Bone marrow (tissue), 2 donors: ENCODE measurements around the gene MALL.
"Not testable (repeated sequence)": the region's sequence is repeated elsewhere in the genome, so short reads cannot be mapped to it uniquely, and the experiment has no call there.

ENCODE experiments used
- DNase-seq, 2 donors: peaks; one replicate each; lab custom pipeline; 2025; lab: John Stamatoyannopoulos, UW

Gene MALL

DNA sequence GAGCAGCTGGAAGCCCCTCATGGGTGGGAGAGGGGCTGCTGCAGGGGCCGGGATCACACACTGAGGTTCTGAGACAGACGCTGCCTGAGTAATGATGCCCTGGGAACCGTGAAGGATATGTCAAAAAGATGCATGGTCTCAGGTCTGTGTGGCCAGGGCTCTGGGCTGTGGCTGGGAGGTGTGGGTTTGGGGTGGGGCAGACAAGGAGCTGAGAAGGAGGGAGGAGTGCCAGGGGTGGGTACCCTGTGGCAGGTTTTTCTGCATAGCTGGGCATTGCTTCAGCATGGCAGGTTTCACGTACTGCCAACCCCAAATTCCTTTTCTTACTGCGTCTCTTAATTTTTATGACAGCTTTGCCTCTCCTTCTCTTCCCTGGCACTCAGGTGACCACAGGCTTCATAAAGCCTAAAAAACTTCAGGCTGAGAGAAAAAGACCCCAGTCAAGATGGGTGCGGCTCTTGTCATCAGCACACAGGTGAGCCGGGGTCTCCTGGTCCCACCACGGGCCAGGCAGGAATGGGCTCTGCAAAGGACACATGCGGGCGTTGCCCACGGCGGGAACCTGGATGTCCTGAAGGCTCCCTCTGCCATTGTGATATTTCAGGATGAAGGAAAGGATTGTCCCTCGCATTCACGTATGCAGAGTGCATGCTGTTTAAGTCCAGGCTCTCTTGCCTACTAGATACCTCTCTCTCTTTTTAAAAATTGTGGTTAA lies 18.0 kb downstream of the MALL start:
- DNase-seq: no peak

DNA sequence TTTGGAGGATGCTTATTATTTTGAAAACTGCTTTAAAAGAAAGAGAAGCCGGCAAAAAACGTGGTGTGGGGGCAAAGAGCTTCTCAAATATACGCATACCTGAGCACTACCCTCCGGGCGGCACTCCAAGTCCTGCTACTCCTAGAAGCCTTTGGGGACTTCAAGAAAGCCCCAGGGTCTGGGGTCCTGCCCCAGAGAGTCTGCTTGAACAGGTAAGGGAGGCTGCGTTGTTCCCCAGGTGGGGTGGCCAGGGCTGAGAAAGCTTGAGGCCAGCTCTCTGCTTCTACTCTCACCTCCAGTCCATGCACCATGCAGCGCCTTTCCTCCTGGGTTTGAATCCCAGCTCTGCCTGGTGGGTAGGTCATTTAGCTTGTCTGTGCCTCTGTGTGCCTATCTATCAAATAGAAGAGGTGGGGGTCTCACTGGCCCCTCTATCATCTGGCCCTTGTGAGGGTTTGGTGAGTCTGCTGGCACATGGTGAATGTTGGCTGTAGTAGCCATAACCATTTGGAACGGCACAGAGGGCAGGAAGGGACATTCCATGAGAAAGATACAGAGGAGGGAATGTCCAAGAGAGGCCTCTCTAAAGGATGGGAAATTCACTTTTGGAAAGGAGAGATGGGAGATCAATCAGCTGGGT lies 19.5 kb downstream of the MALL start:
- DNase-seq: no peak

DNA sequence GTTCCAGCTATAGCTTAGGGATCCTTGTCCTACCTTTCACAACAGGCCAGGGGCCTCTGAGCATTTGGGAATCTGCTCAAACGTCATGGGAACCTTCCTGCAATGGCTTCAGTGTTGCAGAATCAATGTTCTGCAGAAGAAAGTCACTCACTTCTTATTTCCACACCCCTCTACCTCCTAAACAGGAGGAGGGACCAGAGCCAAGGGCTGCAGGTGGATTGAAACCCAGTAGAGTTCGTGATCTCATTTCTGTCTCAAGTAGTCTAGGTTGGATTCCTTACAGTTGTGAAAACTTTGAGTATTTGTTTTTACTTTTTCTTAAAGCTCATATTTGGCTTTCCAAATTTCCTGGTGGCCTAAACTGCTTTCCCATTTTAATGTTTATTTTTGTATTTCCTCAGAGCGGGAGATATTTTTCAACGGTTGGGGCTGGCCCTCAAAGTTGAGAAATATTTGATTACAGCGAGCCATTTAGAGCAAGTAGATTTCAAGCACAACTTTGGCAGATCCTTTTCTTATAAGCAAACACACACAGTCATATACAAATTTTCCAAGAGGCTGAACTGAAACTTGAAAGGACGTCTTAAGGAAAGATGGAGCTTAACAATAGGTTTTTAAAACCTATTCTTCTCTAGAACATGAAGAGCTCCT lies 20.6 kb downstream of the MALL start:
- DNase-seq: not testable (repeated sequence)

DNA sequence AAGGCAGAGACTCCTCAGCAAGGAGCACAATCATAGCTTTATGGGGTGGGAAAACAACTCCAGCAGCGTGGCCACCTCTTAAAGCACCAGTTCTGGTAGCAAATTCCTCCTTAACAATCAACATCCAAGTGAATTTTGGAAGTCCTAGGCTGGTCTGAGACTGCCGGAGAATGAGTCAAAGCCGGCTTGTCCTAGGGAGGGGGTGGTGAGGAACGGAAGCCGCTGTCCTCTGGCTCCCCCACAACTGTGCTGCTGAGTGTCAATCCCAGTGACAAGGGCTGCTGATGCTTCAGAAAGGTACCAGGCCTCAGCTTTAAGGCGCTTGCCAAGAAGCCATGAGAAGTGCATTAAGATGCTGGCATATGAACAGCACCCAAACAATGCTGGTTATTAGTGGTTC lies 21.7 kb downstream of the MALL start:
- DNase-seq: not testable (repeated sequence)

DNA sequence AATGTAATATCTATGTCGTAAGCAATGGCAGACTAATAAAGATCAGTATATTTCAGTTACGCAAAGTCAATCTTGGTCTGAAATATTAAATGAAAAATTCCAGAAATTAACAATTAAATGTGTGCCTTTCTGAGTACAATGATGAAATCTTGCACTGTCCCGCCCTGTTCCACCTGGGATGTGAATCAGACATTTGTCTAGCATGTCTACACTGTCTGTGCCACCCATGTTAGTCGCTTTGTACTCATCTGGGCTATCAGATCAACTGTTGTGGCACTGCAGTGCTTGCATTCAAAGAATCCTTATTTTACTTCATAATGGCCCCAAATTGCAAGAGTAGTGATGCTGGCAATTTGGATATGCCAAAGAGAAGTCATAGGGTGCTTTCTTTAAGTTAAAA lies 25.5 kb downstream of the MALL start:
- not testable (repeated sequence) for DNase-seq

DNA sequence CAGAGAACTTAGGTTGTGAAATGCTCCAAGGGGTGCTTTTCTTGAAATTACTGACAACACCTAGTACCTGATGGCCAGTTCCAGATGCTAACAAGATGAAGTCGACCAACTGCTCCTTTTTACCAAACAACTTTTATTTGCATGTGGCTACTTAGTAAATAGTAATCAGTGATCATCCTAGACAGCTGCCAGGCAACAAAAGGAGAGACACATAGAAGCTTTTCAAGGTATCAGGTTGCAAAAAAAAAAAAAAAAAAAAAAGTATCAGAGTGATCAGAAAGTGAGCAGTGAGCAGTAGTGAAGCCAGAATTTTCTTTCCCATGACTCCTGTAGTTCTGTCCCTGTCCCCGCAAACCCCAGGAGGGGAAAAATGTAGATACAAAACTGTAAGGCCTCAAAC lies 31.9 kb downstream of the MALL start:
- not testable (repeated sequence) for DNase-seq

DNA sequence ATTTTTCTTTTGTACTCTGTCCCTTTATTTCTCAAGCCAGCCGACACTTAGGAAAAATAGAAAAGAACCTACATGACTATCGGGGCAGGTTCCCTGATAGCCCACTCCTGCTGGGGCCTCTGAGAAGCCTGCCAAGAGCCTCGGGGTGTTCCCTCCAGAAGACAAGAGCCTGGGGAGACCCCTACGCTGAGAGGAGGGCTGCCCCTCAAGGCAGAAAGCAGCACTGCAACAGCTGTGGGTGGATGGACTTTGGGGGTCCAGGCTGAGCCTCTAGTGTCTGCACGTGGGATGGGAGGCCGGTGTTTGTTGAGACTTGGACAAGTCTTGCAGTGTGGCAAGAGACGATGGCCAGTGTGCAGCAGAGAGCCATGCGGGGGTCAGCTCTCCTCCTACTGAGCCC lies 32.5 kb downstream of the MALL start:
- DNase-seq: not testable (repeated sequence)

DNA sequence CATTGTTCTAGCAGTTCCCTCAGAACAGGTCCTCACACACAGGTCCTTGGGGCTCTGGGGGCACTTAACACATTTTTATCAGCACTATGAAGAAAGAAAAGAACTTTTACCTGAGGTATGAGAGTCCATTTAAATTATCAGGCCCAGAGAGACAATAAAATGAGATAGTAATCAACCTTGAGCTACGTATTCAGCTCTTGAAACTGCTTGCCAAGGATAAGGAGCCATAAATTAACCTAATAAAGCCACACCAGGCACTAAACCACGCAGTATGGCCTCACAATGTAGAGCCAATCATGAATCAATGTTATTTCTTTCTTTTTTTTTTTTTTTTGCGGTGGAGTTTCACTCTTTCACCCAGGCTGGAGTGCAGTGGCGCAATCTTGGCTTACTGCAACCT lies 37.5 kb downstream of the MALL start:
- DNase-seq: not testable (repeated sequence)

DNA sequence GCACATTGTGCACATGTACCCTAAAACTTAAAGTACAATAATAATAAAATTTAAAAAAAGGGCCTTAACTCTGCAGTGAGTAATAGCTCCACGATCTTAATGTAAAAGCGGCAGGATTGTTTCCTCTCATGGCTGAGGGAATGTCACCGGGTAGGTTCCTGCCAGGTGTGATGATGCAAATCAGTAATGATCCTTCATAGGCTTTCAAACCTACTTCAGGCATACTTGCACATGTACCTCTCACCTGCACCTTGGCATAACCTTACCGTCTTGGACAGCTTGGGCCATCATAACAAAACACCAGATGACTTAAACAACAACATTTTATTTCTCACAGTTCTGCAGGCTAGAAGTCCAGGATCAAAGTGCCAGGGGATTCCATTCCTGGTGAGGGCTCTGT lies 39.7 kb downstream of the MALL start:
- DNase-seq: not testable (repeated sequence)

DNA sequence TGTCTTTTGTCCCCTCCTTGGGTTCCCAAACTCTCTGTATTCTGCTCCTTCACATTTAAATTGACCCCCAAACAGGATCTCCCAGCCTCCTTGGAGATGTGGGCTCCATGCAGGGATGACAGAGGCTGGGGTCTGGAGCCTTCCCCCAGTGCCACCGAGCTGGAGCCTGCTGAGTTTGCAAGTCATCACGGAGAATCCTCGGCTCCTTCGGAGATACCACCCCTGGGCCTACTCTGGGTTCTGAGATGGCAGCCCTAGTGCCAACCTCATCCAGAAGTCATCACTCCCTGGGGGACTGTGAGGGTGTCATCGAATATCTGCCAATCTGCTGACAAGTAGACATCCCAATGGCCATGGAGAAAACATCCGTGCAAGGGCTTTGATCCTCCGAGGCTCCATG lies 45.8 kb downstream of the MALL start:
- DNase-seq: not testable (repeated sequence)

DNA sequence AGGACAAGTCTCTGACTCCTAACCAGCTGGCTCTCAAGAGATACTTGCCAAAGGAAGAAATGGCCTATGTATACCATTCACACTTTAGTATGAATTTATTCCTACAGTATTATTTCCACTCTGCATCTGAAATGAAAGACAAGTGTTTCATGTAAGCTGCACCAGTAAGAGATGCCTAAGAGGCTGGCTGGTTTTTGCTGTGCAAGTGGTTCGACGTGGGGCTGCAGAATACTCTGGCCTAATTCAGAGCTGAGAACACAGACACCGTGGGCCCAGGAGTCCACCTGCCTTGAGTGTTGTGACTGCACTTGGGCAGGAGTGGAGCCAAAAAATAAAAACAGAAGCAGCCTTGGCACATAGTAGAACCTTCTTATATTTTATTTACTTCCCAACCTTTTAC lies 47.5 kb downstream of the MALL start:
- not testable (repeated sequence) for DNase-seq

DNA sequence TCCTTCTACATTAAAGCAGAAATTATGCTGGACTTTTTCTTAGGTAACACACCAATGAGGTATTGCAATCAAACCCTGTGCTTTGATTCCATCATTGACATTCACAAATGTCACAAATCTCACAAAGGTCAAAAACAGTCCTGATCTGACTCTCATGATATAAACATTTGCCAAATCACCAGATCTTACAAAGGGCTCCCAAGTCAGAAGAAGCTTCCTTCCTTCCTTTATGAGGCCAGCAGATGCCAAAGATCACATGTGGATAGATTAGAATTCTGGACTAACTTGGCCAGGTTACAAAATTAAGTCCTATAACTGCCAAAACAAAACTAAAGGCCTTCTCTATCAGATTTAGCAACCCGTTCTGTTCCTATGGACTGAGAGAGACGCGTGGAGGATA lies 53.3 kb downstream of the MALL start:
- not testable (repeated sequence) for DNase-seq

DNA sequence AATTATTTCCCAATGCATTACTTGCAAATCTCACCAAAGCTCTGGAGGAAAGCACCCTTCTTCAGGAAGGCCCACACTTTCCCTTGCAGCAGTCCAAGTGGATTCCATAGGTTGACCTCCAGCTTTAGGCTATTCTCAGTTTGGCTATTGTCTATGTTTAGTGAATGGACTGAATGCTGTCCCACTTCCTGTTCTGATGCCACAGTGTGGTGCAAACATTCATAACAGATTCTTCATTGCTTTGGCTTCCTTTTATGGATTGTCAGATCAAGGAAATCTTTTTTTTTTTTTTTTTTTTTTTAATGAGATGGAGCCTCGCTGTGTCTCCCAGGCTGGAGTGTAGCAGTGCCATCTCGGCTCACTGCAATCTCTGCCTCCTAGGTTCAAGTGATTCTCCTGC lies 55.1 kb downstream of the MALL start:
- DNase-seq: not testable (repeated sequence)

DNA sequence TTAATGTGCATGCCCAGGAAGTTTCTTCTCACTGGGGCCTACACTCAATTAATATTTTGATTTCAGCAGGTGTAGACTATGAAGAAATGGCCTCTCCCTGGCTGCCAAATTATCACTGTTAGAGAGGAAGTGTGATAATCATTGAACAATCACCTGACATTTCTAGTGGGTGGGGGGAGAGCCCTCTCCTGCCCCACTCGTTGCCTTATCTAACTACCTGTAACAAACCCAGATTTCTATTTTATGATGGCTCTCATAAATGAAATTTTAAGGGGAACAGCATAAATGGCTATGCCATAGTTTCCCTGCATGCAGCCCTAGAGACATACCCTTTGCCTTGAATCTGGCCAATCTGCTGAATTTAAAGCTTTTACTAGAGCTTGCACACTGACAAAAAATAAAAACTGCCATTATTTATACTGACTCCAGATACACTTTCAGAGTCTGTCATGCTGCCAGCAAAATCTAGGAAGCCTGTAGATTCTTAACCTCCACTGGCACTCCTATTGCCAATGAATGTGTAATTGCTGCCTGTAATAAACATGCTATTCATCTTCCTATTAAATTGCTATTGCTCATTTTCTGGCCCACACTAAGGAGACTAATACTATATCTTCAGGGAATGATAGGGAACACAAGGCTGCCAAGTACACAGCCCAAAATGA lies 55.8 kb downstream of the MALL start:
- DNase-seq: not testable (repeated sequence)

DNA sequence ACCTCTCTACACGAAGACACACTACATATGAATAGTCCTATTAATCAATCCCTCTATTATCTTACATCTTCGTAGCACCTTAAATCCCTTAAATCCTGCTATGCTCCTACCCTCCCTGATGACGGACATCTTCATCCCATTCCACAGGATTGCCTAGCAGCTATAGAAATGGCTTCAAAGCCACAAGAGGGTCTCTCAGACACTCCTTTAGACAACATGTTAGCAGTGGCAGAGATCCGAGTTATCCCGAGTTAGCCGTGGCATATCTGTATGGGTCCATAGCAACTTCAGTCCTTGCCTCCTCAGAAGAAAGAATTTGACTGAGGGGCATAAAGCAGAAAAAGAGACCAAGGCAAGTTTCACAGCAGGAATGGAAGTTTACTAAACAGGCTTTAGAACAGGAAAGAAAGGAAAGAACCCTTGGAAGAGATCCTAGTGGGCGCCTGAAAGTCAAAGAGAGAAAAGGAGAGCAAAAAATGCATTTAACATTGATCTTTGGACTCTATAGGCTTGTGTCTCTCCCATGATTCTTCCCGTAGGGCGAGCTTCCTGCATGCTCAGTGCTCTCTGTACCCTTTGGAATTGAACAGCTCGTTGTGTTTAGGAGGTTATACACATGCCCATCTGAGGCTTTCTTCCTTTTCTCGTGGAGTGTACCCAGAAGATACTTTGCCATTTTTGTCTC lies 56.5 kb downstream of the MALL start:
- not testable (repeated sequence) for DNase-seq

DNA sequence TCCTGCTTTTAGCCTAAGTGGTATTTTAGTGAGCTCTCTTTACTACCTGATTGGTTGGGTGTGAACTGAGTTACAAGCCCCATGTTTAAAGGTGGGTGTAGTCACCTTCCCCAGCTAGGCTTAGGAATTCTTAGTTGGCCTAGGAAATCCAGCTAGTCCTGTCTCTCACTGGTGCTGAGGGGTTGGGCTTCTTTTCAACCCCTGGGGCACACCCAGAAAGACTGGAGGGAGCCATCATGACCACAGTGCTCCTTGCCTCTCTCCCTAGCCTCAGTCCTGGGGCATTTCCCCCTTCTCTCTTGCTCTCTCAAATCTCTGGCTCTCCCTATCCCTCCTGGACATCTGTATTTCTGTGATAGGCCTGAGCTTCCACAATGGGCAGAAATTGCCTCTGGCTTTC lies 57.6 kb downstream of the MALL start:
- not testable (repeated sequence) for DNase-seq

DNA sequence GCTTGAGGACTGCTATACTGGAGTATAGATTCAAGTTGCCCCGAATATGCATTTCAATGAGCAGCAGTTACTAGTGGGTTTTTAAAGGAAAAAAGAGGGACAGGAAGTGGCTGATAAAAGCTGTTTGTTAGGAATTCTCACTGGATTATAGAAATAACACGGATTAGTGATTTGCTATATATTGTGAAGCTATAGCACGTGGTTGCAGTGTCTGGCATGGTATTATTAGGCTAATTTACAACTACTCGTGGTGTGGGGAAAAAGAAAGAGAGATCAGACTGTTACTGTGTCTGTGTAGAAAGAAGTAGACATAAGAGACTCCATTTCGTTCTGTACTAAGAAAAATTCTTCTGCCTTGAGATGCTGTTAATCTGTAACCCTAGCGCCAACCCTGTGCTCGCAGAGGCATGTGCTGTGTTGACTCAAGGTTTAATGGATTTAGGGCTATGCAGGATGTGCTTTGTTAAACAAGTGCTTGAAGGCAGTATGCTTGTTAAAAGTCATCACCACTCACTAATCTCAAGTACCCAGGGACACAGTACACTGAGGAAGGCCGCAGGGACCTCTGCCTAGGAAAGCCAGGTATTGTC lies 59.7 kb downstream of the MALL start:
- not testable (repeated sequence) for DNase-seq

DNA sequence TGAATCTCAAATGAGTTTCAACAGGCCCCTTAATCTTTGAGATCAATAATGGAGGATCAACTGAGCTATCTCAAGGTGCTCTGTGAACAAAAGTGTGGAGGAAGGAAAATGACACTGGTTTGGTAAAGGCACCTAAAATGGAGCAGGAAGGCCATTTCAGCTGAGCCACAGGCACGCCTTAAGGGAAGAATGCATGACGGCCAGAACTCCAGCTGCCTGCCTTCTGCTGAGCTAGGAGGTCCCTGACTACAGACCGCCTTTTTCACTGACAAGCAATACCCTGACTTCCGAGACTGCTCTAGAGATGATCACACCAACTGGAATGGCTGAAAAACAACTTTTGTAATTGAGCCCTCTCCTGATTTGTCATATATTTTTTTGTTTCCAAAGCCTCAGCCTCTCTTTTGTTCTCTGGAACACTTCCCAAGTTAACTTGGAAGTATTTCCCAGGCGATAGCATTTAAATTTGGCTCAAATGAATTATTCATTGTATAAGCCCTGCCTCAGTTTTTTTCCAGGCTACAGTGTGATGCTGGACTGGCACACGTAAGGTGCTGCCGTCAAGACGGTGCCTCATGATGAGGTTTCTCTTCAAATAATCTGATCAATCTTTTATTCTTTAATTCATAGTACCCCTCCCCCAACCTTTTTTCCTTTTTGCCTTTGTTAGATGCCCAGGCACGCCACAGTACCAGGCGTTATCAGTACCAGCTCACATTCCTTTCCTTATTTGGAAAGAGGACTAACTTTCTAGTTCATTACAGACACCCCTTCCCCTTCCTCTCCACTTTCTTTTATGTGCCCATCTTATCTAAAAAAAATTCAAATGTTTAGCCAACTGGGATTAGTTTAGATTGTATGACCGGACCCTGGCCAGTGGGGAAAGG lies 60.9 kb downstream of the MALL start:
- not testable (repeated sequence) for DNase-seq

DNA sequence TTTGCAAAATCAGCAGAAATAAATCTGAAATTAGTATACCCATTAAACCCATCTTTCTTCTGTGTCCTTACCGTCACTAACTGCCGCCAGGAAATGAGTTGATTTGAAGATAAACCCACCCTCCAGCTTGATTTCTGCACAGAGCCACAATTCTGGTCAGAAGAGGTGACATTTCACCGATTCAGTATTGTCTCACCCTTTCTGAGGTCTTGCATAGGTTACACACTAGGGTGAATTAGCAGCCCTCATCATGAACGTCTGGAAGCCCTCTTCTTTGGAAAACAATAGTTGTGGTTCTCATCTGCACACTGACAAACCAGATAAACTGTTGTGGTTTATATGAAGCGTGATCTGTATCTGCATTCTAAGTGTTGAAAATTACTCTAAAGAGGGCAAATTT lies 61.9 kb downstream of the MALL start:
- not testable (repeated sequence) for DNase-seq

DNA sequence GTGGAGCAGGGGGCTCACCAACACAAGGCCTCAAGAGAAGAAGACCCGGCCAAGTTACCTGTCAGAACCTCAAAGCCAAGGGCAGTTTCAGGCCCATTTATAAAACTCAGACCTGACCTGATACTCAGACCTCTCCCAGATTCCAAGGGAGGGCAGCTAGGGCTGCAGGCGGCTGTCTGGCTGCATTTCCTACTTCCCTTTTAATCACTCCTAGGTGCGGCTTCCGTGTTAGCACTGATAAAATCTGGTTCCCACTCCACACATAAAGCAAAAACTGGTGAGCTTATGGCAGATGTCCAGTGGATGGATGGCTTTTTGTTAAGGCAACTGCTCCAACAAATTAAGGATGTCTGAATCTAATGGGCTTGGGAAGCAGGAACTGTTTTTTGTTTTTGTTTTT lies 63.5 kb downstream of the MALL start:
- not testable (repeated sequence) for DNase-seq

DNA sequence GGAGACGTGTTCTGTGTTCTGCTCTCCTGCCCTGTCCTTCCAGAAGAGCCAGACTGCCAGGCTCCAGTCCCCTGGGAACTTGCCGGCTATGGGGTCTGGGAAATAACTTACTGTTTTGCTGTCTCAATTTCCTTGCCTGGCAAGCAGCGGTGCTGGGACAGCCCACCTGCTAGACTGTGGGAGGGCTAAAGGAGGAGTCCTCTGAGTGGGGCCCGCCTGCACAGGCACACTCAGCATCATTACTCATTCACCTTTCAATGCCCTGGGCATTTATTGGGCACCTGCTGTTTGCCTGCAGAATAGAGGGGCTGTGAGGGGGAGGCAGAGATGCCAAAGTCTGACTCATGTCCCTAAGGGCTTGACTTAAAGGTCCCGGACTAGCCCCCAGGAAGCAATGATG lies 65.4 kb downstream of the MALL start:
- DNase-seq: not testable (repeated sequence)
